ENCODE results near the gene APPL2. TPM values are rescaled to one million over a fixed set of nuclear protein-coding genes. Genes with fewer than 3 reads are reported as not detected.

Gene APPL2
- total RNA-seq, 6 experiments from 2014 or later: 67.9 to 98.4 (median 87.8) TPM

DNA sequence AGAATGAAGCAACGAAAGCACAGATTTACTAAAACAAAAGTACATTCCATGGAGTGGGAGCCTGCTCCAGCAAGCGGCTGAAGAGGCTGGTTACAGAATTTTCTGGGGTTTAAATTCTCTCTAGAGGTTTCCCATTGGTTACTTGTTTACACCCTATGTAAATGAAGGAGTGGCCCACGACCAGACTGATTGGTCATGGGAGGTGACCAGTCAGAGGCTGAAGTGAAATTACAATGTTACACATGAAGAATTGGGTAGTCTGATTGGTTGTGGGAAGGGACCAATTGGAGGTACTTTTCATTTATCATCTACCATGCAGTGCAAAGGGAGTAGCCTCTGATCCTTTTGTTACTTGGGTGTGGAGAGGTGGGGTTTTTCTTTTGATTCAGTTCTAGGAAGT, 36.2 kb upstream of the APPL2 start:
- H3K4me1 Mint-ChIP-seq (ENCODE audit: low read depth): peaks cover 60% of the 10 kb centered on the region
- H3K27ac Mint-ChIP-seq: no peak overlapping the region
- no peak for DNase-seq
- H3K36me3 Mint-ChIP-seq (ENCODE audit: low read depth): no peaks in the 10 kb centered on the region
- H3K27me3 Mint-ChIP-seq (ENCODE audit: insufficient read depth): no peaks in the 10 kb centered on the region; the same call in 1 of the 2 replicates
- H3K9me3 Mint-ChIP-seq: no peaks in the 10 kb centered on the region
- TF ChIP-seq, protein P1, sequence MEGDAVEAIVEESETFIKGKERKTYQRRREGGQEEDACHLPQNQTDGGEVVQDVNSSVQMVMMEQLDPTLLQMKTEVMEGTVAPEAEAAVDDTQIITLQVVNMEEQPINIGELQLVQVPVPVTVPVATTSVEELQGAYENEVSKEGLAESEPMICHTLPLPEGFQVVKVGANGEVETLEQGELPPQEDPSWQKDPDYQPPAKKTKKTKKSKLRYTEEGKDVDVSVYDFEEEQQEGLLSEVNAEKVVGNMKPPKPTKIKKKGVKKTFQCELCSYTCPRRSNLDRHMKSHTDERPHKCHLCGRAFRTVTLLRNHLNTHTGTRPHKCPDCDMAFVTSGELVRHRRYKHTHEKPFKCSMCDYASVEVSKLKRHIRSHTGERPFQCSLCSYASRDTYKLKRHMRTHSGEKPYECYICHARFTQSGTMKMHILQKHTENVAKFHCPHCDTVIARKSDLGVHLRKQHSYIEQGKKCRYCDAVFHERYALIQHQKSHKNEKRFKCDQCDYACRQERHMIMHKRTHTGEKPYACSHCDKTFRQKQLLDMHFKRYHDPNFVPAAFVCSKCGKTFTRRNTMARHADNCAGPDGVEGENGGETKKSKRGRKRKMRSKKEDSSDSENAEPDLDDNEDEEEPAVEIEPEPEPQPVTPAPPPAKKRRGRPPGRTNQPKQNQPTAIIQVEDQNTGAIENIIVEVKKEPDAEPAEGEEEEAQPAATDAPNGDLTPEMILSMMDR (IDR thresholded peaks at IDR 0.05): no peak
- no peak overlapping the region for H3K4me3 Mint-ChIP-seq

DNA sequence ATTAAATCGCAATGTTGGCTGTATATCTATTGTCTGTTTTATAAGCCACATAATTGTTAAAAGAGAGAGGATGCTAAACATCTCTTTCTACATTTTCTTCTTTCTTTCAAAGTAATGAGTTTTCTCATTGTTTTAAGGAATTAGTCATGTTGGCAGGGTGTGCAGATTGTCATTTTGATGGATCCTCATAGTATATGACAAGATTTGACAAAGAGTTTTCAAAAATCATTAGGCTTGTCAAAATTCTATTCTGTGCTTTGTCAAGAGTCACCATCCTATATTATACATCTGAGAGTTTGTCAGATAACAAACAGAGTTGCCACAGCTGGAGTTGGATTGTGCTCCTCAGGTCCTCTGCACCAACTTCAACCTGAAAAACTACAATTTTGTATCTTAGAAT, 35.4 kb upstream of the APPL2 start:
- peak overlapping the region; percentile 21; the same call in 1 of the 2 replicates for H3K4me3 Mint-ChIP-seq
- TF ChIP-seq, protein P1 (IDR thresholded peaks at IDR 0.05): no peak
- peak overlapping the region; percentile 68; the same call in 1 of the 2 replicates for H3K27ac Mint-ChIP-seq

DNA sequence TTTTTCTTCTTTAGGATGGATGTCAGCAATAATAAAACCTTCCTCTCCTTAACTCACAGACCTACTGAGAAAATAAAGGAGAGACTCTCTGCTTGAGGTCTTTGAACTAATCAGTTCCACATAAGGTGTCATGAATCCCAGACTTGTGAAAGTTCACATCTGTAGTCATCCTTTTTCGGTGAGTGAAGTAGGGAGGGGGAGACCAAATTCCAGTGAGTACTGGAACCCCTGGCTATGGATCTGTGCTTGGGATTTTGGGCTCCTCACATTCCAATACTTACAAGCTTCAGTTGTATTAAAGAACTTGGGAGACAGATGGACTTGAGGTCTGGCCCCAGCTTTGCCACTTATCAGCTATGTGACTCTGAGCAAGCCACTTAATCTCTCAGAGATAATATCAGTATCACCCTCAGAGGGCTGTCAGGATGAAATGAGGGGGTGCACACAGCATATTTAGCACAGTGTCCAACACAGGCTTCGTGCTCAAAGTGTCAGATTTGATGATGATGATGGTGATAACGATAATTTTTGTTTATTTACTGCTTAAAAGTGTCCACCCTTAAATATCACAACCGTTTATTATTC, 34.8 kb upstream of the APPL2 start:
- no peak for DNase-seq
- Mint-ChIP-seq H3K4me3 (peak overlapping the region; percentile 21), H3K9me3 (no peaks in the 10 kb centered on the region), H3K4me1 (ENCODE audit: low read depth) (peaks cover 48% of the 10 kb centered on the region), H3K27ac (peak overlapping the region; percentile 68), H3K36me3 (ENCODE audit: low read depth) (no peaks in the 10 kb centered on the region), H3K27me3 (ENCODE audit: insufficient read depth) (no peaks in the 10 kb centered on the region; the same call in 1 of the 2 replicates)
- TF ChIP-seq, protein P1 (IDR thresholded peaks at IDR 0.05): no peak

More for the DNA sequence above, 35.4 kb upstream of the APPL2 start:
- no peaks in the 10 kb centered on the region; the same call in 1 of the 2 replicates for H3K27me3 Mint-ChIP-seq (ENCODE audit: insufficient read depth)
- H3K4me1 Mint-ChIP-seq (ENCODE audit: low read depth): peaks cover 52% of the 10 kb centered on the region
- no peaks in the 10 kb centered on the region for H3K9me3 Mint-ChIP-seq
- DNase-seq: no peak
- no peaks in the 10 kb centered on the region for H3K36me3 Mint-ChIP-seq (ENCODE audit: low read depth)

DNA sequence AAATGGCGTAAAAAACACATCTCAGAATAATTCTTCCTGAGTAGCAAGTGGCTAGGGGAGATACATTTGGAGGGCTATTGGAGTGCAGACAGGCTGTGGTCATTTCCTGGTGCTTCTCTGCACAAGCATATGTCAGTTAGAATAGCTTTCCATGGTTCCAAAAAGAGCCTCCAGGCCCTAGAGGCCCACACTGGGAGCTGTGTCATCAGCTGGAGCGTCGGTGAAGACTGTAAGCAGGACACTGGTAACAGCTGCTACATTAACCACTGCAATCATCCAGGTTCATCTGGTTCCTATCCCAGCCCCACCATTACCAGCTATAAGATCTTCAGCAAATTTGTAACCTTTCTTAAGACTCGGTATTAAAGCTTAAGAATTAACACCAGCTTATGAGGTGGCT, 31.7 kb upstream of the APPL2 start:
- no peaks in the 10 kb centered on the region; the same call in none of the 2 replicates for H3K27me3 Mint-ChIP-seq (ENCODE audit: insufficient read depth)
- no peak overlapping the region; the same call in 1 of the 2 replicates for H3K27ac Mint-ChIP-seq
- TF ChIP-seq, protein P1 (IDR thresholded peaks at IDR 0.05): no peak
- H3K9me3 Mint-ChIP-seq: no peaks in the 10 kb centered on the region
- no peak for DNase-seq
- H3K36me3 Mint-ChIP-seq (ENCODE audit: low read depth): no peaks in the 10 kb centered on the region
- H3K4me3 Mint-ChIP-seq: no peak overlapping the region
- H3K4me1 Mint-ChIP-seq (ENCODE audit: low read depth): peaks cover 50% of the 10 kb centered on the region

DNA sequence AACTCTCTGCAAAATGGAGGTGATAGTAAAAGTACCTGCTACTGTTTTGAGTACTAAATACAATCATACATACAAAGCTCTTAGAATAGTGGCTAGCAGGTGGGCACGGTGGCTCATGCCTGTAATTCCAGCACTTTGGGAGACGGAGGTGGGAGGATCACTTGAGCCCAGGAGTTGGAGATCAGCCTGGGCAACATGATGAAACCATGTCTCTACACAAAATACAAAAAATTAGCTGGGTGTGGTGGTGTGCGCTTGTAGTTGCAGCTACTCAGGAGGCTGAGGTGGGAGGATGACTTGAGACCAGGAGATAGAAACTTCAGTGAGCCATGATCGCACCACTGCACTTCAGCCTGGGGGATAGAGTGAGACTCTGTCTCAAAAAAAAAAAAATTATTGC, 28.8 kb upstream of the APPL2 start:
- Mint-ChIP-seq H3K27me3 (ENCODE audit: insufficient read depth) (no peaks in the 10 kb centered on the region; the same call in none of the 2 replicates), H3K36me3 (ENCODE audit: low read depth) (no peaks in the 10 kb centered on the region), H3K4me1 (ENCODE audit: low read depth) (peaks cover 50% of the 10 kb centered on the region), H3K4me3 (no peak overlapping the region), H3K27ac (no peak overlapping the region), H3K9me3 (no peaks in the 10 kb centered on the region)
- no peak for DNase-seq
- TF ChIP-seq, protein P1 (IDR thresholded peaks at IDR 0.05): no peak
